ELR (cell line): ENCODE results near the gene H19.

Source experiments
- DNase-seq: peaks from one replicate; pipeline ENCODE4 v3.0.0-alpha.2; 2015; ENCODE audit warnings: low read depth

The H19 gene

GRCh38 chr11:1982873-1983600, 14.6 kb downstream of the H19 start:
- no peak for DNase-seq

GRCh38 chr11:1979607-1980006, 18.0 kb downstream of the H19 start:
- no peak for DNase-seq

- no peak for DNase-seq
These were observed 18.7 kb downstream of the H19 start for GRCh38 chr11:1978720-1979473.

- DNase-seq = no peak
These were observed 22.5 kb downstream of the H19 start for GRCh38 chr11:1975185-1975584.

- no peak for DNase-seq
These were observed 26.7 kb downstream of the H19 start for GRCh38 chr11:1970956-1971355.

- no peak for DNase-seq
These were observed 27.9 kb downstream of the H19 start for GRCh38 chr11:1969776-1970175.

- DNase-seq = no peak
These were observed 28.6 kb downstream of the H19 start for GRCh38 chr11:1969035-1969434.

- DNase-seq = no peak
These were observed 29.1 kb downstream of the H19 start for GRCh38 chr11:1968454-1969002.

GRCh38 chr11:1967641-1968225, 29.9 kb downstream of the H19 start:
- no peak for DNase-seq

- no peak for DNase-seq
These were observed 31.1 kb downstream of the H19 start for GRCh38 chr11:1966531-1966930.

- no peak for DNase-seq
These were observed 32.7 kb downstream of the H19 start for GRCh38 chr11:1964955-1965354.

- no peak for DNase-seq
These were observed 33.3 kb downstream of the H19 start for GRCh38 chr11:1964348-1964747.

- no peak for DNase-seq
These were observed 33.8 kb downstream of the H19 start for GRCh38 chr11:1963864-1964263.

- DNase-seq = no peak
These were observed 37.9 kb downstream of the H19 start for GRCh38 chr11:1959786-1960185.

GRCh38 chr11:1958367-1958766, 39.3 kb downstream of the H19 start:
- DNase-seq = no peak

- DNase-seq = no peak
These were observed 44.0 kb downstream of the H19 start for GRCh38 chr11:1953489-1954266.

GRCh38 chr11:1952806-1953482, 44.7 kb downstream of the H19 start:
- no peak for DNase-seq

GRCh38 chr11:1949922-1950321, 47.7 kb downstream of the H19 start:
- no peak for DNase-seq

- DNase-seq = no peak
These were observed 48.3 kb downstream of the H19 start for GRCh38 chr11:1949302-1949701.

- DNase-seq = no peak
These were observed 49.3 kb downstream of the H19 start for GRCh38 chr11:1948389-1948788.

GRCh38 chr11:1947592-1948237, 49.9 kb downstream of the H19 start:
- no peak for DNase-seq
